ENCODE results near the gene NCSTN.

GRCh38 chr1:160397651-160398050 lies 54.5 kb downstream of the NCSTN start:
- TF ChIP-seq YY1 (IDR thresholded peaks at IDR 0.05; ENCODE audit: insufficient read depth, insufficient read length) (no peak), ZNF274 (IDR thresholded peaks at IDR 0.05; ENCODE audit: low read depth, low read length) (no peak)
